NB4 (cell line): ENCODE measurements around the gene JAML.

Experiments
- POLR2A ChIP-seq: IDR thresholded peaks from 2 replicates; pipeline ENCODE4 v1.6.1; 2011; ENCODE audit warnings: mild to moderate bottlenecking; ENCODE audit not compliant: insufficient read length; ENCODE audit errors: extremely low read depth
- TF ChIP-seq, protein P1 (sequence below): IDR thresholded peaks from one replicate; pipeline ENCODE4 v1.5.1; 2012; ENCODE audit warnings: low read depth, low read length

DNA sequence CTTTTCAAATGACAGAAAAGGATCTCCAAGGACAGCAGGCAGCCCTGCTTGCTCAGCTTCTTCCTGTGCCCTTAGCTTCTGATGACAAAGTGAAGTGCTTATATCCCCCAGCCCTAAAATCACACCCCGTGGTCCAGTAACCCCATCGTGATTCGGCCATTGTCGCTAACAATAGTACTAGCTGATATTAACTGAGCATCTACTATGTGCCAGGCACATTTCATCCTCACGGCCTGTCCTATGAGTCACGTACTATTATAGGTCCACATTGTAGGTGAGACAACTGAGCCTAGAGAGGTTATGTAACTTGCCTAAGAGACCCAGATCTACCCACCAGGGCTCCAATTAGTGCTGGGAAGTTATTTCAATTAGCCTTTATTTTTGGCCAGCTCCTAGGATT lies 78.3 kb downstream of the JAML start:
- TF ChIP-seq, protein P1, sequence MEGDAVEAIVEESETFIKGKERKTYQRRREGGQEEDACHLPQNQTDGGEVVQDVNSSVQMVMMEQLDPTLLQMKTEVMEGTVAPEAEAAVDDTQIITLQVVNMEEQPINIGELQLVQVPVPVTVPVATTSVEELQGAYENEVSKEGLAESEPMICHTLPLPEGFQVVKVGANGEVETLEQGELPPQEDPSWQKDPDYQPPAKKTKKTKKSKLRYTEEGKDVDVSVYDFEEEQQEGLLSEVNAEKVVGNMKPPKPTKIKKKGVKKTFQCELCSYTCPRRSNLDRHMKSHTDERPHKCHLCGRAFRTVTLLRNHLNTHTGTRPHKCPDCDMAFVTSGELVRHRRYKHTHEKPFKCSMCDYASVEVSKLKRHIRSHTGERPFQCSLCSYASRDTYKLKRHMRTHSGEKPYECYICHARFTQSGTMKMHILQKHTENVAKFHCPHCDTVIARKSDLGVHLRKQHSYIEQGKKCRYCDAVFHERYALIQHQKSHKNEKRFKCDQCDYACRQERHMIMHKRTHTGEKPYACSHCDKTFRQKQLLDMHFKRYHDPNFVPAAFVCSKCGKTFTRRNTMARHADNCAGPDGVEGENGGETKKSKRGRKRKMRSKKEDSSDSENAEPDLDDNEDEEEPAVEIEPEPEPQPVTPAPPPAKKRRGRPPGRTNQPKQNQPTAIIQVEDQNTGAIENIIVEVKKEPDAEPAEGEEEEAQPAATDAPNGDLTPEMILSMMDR = no peak
- no peak for TF ChIP-seq POLR2A
